ENCODE data around the gene PRPS1L1.

The PRPS1L1 gene

GRCh38 chr7:18016547-18017444 lies 10.8 kb downstream of the PRPS1L1 start:
- TF ChIP-seq CTCF (conservative IDR thresholded peaks at IDR 0.05; ENCODE audit: low read depth, low read length), result no peak
- no peak for DNase-seq (ENCODE audit: low read depth)
- no peak overlapping the region for H3K4me3 ChIP-seq (ENCODE audit: low read depth, low read length)

- no peak for TF ChIP-seq CTCF (conservative IDR thresholded peaks at IDR 0.05; ENCODE audit: low read depth, low read length)
- DNase-seq (ENCODE audit: low read depth), result peak; percentile 62
- no peak overlapping the region for H3K4me3 ChIP-seq (ENCODE audit: low read depth, low read length)
Measured at GRCh38 chr7:18013936-18014335, 13.7 kb downstream of the PRPS1L1 start.

- no peak for TF ChIP-seq CTCF (conservative IDR thresholded peaks at IDR 0.05; ENCODE audit: low read depth, low read length)
- H3K4me3 ChIP-seq (ENCODE audit: low read depth, low read length), result no peak overlapping the region
- peak; percentile 46 for DNase-seq (ENCODE audit: low read depth)
Measured at GRCh38 chr7:18004372-18004771, 23.3 kb downstream of the PRPS1L1 start.

GRCh38 chr7:18003286-18003994 lies 24.2 kb downstream of the PRPS1L1 start:
- no peak overlapping the region for H3K4me3 ChIP-seq (ENCODE audit: low read depth, low read length)
- TF ChIP-seq CTCF (conservative IDR thresholded peaks at IDR 0.05; ENCODE audit: low read depth, low read length), result no peak
- no peak for DNase-seq (ENCODE audit: low read depth)

GRCh38 chr7:17998692-17999091 lies 29.0 kb downstream of the PRPS1L1 start:
- no peak for DNase-seq (ENCODE audit: low read depth)
- H3K4me3 ChIP-seq (ENCODE audit: low read depth, low read length), result no peak overlapping the region
- TF ChIP-seq CTCF (conservative IDR thresholded peaks at IDR 0.05; ENCODE audit: low read depth, low read length), result no peak

- no peak for DNase-seq (ENCODE audit: low read depth)
- H3K4me3 ChIP-seq (ENCODE audit: low read depth, low read length), result no peak overlapping the region
- TF ChIP-seq CTCF (conservative IDR thresholded peaks at IDR 0.05; ENCODE audit: low read depth, low read length), result no peak
Measured at GRCh38 chr7:17996442-17997223, 31.0 kb downstream of the PRPS1L1 start.

Data from choroid plexus epithelial cell (primary cell).